Right lobe of liver (tissue), 4 donors: Measurements from ENCODE around the gene DENND6A.

Source experiments
- POLR2A ChIP-seq: fragments of 450-650 bp; IDR thresholded peaks from one replicate; pipeline ENCODE4 v1.6.1; 2017; ENCODE audit warnings: antibody characterized with exemption, mild to moderate bottlenecking
- TF ChIP-seq, protein P1 (sequence below), 4 donors: fragments of 200-600 bp in 3 of 4; fragments of 450-650 bp in 1 of 4; IDR thresholded peaks; one replicate each; pipeline versions ENCODE4 v1.5.1 to v1.8.0; 2016 to 2022; ENCODE audit warnings: antibody characterized with exemption in 4 of 4, mild to moderate bottlenecking in 2 of 4
- donor health status: DM: no; HTN: no; CAD: no.
- donor health status: DM: no; HTN: no; CAD: no.
- donor health status: DM: no; HTN: yes; CAD: no.

DNA sequence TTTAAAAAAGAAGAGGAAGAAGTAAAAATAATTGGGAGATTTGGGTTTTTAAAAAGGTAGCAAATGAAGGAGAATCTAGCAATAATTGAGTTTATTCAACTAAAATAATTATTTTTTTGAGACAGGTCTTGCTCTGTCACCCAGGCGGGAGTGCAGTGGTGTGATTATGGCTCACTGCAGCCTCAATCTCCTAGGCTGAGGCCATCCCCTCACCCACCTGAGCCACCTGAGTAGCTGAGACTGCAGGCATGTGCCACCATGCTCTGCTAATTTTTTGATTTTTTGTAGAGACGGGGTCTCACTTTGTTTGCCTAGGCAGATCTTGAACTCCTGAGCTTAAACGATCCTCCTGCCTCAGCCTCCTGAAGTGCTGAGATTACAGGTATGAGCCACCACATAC is 68.1 kb downstream of the DENND6A start:
- TF ChIP-seq POLR2A, result no peak
- TF ChIP-seq, protein P1, sequence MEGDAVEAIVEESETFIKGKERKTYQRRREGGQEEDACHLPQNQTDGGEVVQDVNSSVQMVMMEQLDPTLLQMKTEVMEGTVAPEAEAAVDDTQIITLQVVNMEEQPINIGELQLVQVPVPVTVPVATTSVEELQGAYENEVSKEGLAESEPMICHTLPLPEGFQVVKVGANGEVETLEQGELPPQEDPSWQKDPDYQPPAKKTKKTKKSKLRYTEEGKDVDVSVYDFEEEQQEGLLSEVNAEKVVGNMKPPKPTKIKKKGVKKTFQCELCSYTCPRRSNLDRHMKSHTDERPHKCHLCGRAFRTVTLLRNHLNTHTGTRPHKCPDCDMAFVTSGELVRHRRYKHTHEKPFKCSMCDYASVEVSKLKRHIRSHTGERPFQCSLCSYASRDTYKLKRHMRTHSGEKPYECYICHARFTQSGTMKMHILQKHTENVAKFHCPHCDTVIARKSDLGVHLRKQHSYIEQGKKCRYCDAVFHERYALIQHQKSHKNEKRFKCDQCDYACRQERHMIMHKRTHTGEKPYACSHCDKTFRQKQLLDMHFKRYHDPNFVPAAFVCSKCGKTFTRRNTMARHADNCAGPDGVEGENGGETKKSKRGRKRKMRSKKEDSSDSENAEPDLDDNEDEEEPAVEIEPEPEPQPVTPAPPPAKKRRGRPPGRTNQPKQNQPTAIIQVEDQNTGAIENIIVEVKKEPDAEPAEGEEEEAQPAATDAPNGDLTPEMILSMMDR (IDR thresholded peaks at IDR 0.05), result no peak
